Measurements from ENCODE around the gene NUDC.

The NUDC gene

DNA sequence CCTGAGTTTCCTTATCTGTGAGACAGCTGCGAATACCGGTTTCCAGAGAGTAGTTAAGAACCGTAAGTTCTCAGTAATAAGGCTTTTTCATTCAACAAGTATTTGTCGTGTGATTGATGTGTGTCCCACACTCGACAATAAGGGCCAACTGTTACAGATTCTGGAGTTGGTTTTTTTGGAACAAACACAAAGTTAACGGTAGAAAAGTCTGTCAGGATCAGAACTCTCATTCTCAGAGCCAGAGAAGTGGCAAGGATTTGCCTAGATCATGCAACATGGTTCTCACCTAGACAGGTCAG, 837 bp downstream of the NUDC start:
- in situ Hi-C loops (cut with HindIII; ENCODE audit: low sequenced_read_pairs) = no loop called here
- no peak for DNase-seq (ENCODE audit: low read depth)
- TF ChIP-seq, protein P1, sequence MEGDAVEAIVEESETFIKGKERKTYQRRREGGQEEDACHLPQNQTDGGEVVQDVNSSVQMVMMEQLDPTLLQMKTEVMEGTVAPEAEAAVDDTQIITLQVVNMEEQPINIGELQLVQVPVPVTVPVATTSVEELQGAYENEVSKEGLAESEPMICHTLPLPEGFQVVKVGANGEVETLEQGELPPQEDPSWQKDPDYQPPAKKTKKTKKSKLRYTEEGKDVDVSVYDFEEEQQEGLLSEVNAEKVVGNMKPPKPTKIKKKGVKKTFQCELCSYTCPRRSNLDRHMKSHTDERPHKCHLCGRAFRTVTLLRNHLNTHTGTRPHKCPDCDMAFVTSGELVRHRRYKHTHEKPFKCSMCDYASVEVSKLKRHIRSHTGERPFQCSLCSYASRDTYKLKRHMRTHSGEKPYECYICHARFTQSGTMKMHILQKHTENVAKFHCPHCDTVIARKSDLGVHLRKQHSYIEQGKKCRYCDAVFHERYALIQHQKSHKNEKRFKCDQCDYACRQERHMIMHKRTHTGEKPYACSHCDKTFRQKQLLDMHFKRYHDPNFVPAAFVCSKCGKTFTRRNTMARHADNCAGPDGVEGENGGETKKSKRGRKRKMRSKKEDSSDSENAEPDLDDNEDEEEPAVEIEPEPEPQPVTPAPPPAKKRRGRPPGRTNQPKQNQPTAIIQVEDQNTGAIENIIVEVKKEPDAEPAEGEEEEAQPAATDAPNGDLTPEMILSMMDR (IDR thresholded peaks at IDR 0.05; ENCODE audit: low read depth, low read length, missing control alignments) = no peak
- H3K4me3 ChIP-seq (ENCODE audit: low read depth, low read length) = peak overlapping the region; percentile 73

DNA sequence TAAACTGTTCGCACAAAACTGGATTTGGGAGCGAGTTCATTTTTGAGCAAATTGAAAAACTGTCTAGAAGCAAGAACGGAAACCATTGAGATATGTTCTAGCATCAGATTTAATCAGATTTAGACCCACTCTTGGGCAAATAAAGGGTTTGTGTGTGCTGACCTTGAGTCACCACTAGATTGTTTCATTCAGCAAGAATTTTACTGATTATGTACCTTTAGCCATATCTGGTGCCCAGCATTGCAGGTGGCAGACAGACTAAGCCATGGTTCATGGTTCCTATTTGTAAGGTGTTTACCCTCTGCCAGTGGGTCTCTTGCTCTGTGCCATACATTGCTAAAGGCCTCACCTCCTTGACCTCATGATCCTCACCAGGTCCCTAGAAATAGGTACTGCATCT, 1.4 kb downstream of the NUDC start:
- TF ChIP-seq, protein P1 (IDR thresholded peaks at IDR 0.05; ENCODE audit: low read depth, low read length, missing control alignments) = no peak
- DNase-seq (ENCODE audit: low read depth) = no peak
- H3K4me3 ChIP-seq (ENCODE audit: low read depth, low read length) = peak overlapping the region; percentile 73
- in situ Hi-C loops (cut with HindIII; ENCODE audit: low sequenced_read_pairs) = no loop called here

DNA sequence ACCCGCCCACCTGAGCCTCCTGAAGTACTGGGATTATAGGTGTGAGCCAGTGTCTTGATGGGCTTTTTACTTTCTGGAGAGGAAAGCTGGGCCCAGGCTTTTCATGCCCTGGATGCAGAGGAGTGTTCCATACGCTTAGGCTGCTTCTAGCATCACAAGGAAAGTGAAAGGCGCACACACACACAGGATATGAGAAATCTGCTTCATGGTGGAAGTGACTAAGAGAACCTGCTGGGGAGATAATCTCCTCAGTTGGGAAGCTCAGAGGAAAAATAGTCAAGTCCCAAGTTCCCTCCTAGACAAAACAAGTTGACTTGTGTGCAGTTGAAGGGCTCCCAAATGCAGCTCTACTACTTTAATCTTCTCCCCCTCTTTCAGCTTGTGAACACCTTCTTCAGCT, 2.2 kb downstream of the NUDC start:
- TF ChIP-seq, protein P1 (IDR thresholded peaks at IDR 0.05; ENCODE audit: low read depth, low read length, missing control alignments) = no peak
- H3K4me3 ChIP-seq (ENCODE audit: low read depth, low read length) = no peak overlapping the region
- DNase-seq (ENCODE audit: low read depth) = no peak

GRCh38 chr1:26932531-26932930, 11.0 kb downstream of the NUDC start:
- no peak for DNase-seq (ENCODE audit: low read depth)
- TF ChIP-seq, protein P1 (IDR thresholded peaks at IDR 0.05; ENCODE audit: low read depth, low read length, missing control alignments) = no peak
- H3K4me3 ChIP-seq (ENCODE audit: low read depth, low read length) = no peak overlapping the region
- in situ Hi-C loops (cut with HindIII; ENCODE audit: low sequenced_read_pairs) = no loop called here

More for the DNA sequence above, 2.2 kb downstream of the NUDC start:
- in situ Hi-C loops (cut with HindIII; ENCODE audit: low sequenced_read_pairs) = no loop called here

DNA sequence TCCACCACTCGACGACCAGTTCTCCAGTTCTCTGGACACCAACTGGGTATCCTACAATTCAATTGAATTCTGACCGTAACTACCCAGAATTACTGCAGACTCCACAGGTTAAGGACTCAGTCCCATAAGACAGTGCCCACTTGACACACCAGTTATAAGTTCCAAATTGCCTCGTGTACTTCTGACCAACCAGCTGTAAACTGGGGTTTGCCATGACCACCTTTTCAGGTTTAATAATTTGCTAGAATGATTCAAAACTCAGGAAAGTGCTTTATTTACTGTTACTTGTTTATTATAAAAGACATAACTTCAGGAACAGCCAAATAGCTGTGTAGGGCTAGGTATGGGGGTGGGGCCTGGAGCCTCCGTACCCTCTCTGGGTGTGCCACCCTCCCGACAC, 15.3 kb downstream of the NUDC start:
- H3K4me3 ChIP-seq (ENCODE audit: low read depth, low read length) = no peak overlapping the region
- in situ Hi-C loops (cut with HindIII; ENCODE audit: low sequenced_read_pairs) = no loop called here
- TF ChIP-seq, protein P1 (IDR thresholded peaks at IDR 0.05; ENCODE audit: low read depth, low read length, missing control alignments) = no peak
- no peak for DNase-seq (ENCODE audit: low read depth)

- H3K4me3 ChIP-seq (ENCODE audit: low read depth, low read length) = no peak overlapping the region
- TF ChIP-seq, protein P1 (IDR thresholded peaks at IDR 0.05; ENCODE audit: low read depth, low read length, missing control alignments) = no peak
- in situ Hi-C loops (cut with HindIII; ENCODE audit: low sequenced_read_pairs) = no loop called here
- no peak for DNase-seq (ENCODE audit: low read depth)
Observed at GRCh38 chr1:26938004-26938658, 16.6 kb downstream of the NUDC start.

- in situ Hi-C loops (cut with HindIII; ENCODE audit: low sequenced_read_pairs) = no loop called here
- TF ChIP-seq, protein P1 (IDR thresholded peaks at IDR 0.05; ENCODE audit: low read depth, low read length, missing control alignments) = no peak
- no peak overlapping the region for H3K4me3 ChIP-seq (ENCODE audit: low read depth, low read length)
- no peak for DNase-seq (ENCODE audit: low read depth)
Observed at GRCh38 chr1:26938659-26939025, 17.1 kb downstream of the NUDC start.

Measured in astrocyte of the cerebellum (primary cell).